ENCODE results near the gene OR10W1.

OR10W1 gene, protein sequence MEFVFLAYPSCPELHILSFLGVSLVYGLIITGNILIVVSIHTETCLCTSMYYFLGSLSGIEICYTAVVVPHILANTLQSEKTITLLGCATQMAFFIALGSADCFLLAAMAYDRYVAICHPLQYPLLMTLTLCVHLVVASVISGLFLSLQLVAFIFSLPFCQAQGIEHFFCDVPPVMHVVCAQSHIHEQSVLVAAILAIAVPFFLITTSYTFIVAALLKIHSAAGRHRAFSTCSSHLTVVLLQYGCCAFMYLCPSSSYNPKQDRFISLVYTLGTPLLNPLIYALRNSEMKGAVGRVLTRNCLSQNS

DNA sequence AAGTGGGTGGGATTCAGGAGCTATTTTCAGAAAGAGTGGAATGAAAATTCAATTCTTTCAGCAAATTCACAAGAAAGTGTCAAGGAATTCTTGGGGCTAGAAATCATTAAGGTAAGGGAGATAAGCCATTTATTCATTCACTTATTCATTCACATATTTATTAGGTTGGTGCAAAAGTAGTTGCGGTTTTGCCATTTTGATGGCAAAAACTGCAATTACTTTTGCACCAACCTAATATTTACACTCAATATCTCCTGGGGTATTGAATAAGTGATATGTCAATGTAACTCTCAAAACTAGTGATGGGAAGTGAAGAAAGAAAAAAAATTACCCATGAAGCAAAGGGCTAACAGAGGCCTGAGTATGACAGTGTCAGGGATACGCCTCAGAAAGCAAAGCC, at the start of gene OR10W1:
TSS of gene OR10W1 (minus strand) at position 119 of the 400 bp plus-strand sequence. CDS start 402 bp downstream, outside the sequence.
- no peak within 1 kb of the TSS for H3K4me3 ChIP-seq (ENCODE audit: low read depth, low read length)
- no peak for TF ChIP-seq CTCF (IDR thresholded peaks at IDR 0.05; ENCODE audit: control insufficient read depth, extremely low read depth, insufficient read depth)
- no peak for DNase-seq (ENCODE audit: low read depth)

DNA sequence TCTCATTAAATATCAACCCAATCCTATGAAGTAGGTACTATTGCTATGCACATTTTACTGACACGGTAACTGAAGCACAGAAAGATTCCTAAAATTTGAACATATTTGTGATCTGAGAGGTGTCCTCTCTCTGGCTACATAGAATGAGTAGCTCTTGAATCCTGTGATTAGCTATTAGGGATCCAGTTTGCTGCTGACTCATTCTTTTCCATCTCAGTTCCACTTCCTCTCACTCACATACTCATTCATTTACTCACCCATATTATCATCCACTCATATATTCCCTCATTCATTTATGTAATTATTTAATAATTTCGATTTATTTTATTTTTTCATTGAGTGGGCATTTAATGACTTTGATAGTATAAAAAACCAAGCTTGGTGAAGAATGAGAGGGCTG, 48.1 kb upstream of the OR10W1 start:
- no peak overlapping the region for H3K4me3 ChIP-seq (ENCODE audit: low read depth, low read length)
- no peak for DNase-seq (ENCODE audit: low read depth)
- TF ChIP-seq CTCF (IDR thresholded peaks at IDR 0.05; ENCODE audit: control insufficient read depth, extremely low read depth, insufficient read depth) = no peak

DNA sequence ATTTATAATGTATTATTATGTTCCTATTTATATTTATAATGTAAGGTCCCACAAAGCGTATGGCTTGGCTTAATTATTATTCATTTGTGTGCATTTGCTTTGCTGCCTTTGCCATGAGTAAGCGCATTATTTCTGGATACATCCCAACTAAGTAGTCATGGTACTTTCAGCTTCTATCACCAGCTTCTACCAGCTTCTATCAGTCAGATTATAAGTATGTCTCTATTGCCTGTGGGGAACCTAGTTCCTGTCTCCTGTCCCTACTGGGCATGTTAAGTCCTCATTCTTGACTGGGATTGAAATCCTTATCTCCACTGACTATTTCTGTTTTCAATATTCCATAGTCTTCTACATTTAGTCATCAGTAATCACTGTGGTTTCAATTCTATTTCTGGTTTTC, 33.5 kb upstream of the OR10W1 start:
- H3K4me3 ChIP-seq (ENCODE audit: low read depth, low read length) = no peak overlapping the region

GRCh38 chr11:58292017-58292416, 24.0 kb upstream of the OR10W1 start:
- no peak for DNase-seq (ENCODE audit: low read depth)
- H3K4me3 ChIP-seq (ENCODE audit: low read depth, low read length) = no peak overlapping the region
- TF ChIP-seq CTCF (IDR thresholded peaks at IDR 0.05; ENCODE audit: control insufficient read depth, extremely low read depth, insufficient read depth) = no peak

More for the DNA sequence above, 33.5 kb upstream of the OR10W1 start:
- no peak for TF ChIP-seq CTCF (IDR thresholded peaks at IDR 0.05; ENCODE audit: control insufficient read depth, extremely low read depth, insufficient read depth)
- DNase-seq (ENCODE audit: low read depth) = no peak

DNA sequence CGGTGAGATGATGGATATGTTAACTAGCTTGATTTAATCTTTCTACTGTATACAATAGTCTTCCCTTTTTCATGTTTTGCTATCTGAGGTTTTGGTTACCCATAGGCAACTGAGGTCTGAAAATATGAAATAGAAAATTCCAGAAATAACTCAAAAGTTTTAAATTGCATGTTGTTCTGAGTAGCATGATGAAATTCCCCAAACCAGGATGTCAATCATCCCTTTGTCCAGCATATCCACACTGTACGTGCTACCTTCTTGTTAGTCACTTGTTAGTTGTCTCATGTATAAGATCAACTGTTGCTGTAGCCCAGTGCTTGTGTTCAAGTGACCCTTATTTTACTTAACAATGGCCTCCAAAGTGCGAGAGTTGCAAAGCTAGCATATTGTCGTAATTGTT, 21.2 kb upstream of the OR10W1 start:
- no peak for DNase-seq (ENCODE audit: low read depth)
- no peak overlapping the region for H3K4me3 ChIP-seq (ENCODE audit: low read depth, low read length)
- TF ChIP-seq CTCF (IDR thresholded peaks at IDR 0.05; ENCODE audit: control insufficient read depth, extremely low read depth, insufficient read depth) = no peak

- TF ChIP-seq CTCF (IDR thresholded peaks at IDR 0.05; ENCODE audit: control insufficient read depth, extremely low read depth, insufficient read depth) = peak; percentile 87
- no peak overlapping the region for H3K4me3 ChIP-seq (ENCODE audit: low read depth, low read length)
- peak; percentile 48 for DNase-seq (ENCODE audit: low read depth)
Observed at GRCh38 chr11:58286249-58286648, 18.2 kb upstream of the OR10W1 start.

Data from LNCaP clone FGC (cell line).